Breast epithelium (tissue), 4 donors: ENCODE data around the gene PSME4. TPM values are rescaled to one million over a fixed set of nuclear protein-coding genes. Genes with fewer than 3 reads are reported as not detected.

Experiments used
- DNase-seq, 2 donors: peaks; one replicate each; pipeline ENCODE4 v3.0.0-alpha.2; 2019; ENCODE audit warnings: low spot score in 2 of 2
- H3K27ac ChIP-seq, 2 donors: fragments of 200-600 bp; sonication (generic) in 1 of 2; one replicate each; pipeline ENCODE4 v1.5.1; 2016 to 2019; ENCODE audit warnings: mild to moderate bottlenecking in 1 of 2
- H3K27me3 ChIP-seq, 2 donors: fragments of 200-600 bp; sonication (generic) in 1 of 2; one replicate each; pipeline versions ENCODE4 v1.5.1 to v1.6.0; 2017 to 2019; ENCODE audit warnings: control low read depth in 1 of 2, mild to moderate bottlenecking in 1 of 2
- H3K36me3 ChIP-seq: fragments of 200-600 bp; one replicate; pipeline ENCODE4 v1.5.1; 2019
- H3K4me1 ChIP-seq, 2 donors: fragments of 200-600 bp; sonication (generic); one replicate each; pipeline ENCODE4 v1.5.1; 2016 to 2019; ENCODE audit warnings: control low read depth in 1 of 2
- H3K4me3 ChIP-seq, 3 donors: fragments of 200-600 bp; sonication (generic); 1 replicate in 2 of 3; 2 replicates in 1 of 3; pipeline ENCODE4 v1.5.1; 2016 to 2019; ENCODE audit warnings: mild to moderate bottlenecking in 3 of 3, moderate library complexity in 2 of 3
- H3K9me3 ChIP-seq, 2 donors: fragments of 200-600 bp; sonication (generic) in 1 of 2; one replicate each; pipeline ENCODE4 v1.5.1; 2016 to 2019; ENCODE audit warnings: control low read depth in 1 of 2
- POLR2A ChIP-seq: fragments of 450-650 bp; IDR thresholded peaks from one replicate; pipeline ENCODE4 v1.6.1; 2016; ENCODE audit warnings: antibody characterized with exemption, mild to moderate bottlenecking, moderate library complexity
- POLR2AphosphoS5 ChIP-seq, 3 donors: sonication (generic); formaldehyde crosslinking; IDR thresholded peaks; one replicate each; pipeline ENCODE4 v1.6.1; 2017; ENCODE audit warnings: antibody characterized with exemption in 3 of 3
- intact Hi-C: fragments of 100-400 bp; cut with DNase I; formaldehyde crosslinking; loops from one replicate; pipeline ENCODE4 v1.15.1; 2023; ENCODE audit warnings: low total_unique reads
- total RNA-seq, 3 donors: library from RNA; depleted of rRNA; stranded (reverse); fragments of >200 nt; gene quantifications; one replicate each; pipeline ENCODE4 v1.1.0, GENCODE V29; 2016
- TF ChIP-seq, protein P1 (sequence below), 3 donors: fragments of 450-650 bp; IDR thresholded peaks; one replicate each; pipeline ENCODE4 v1.5.1; 2016 to 2017; ENCODE audit warnings: antibody characterized with exemption in 3 of 3, mild to moderate bottlenecking in 3 of 3, moderate library complexity in 3 of 3

PSME4 gene
- total RNA-seq, 3 donors from 2014 or later = 45.3 to 176 (median 75.1) TPM

GRCh38 chr2:53985646-53986045 lies 14.9 kb upstream of the PSME4 start:
- intact Hi-C loops = no loop called here
- no peaks in the 10 kb centered on the region for H3K4me1 ChIP-seq
- no peak overlapping the region for H3K4me3 ChIP-seq
- H3K36me3 ChIP-seq = no peaks in the 10 kb centered on the region
- no peaks in the 10 kb centered on the region for H3K27me3 ChIP-seq
- peak overlapping the region in 1 of 2 donors; percentile 69 for H3K27ac ChIP-seq
- H3K9me3 ChIP-seq = no peaks in the 10 kb centered on the region
- no peak for DNase-seq
- no peak for TF ChIP-seq POLR2AphosphoS5 (IDR thresholded peaks at IDR 0.05)
- TF ChIP-seq POLR2A = no peak
- TF ChIP-seq, protein P1, sequence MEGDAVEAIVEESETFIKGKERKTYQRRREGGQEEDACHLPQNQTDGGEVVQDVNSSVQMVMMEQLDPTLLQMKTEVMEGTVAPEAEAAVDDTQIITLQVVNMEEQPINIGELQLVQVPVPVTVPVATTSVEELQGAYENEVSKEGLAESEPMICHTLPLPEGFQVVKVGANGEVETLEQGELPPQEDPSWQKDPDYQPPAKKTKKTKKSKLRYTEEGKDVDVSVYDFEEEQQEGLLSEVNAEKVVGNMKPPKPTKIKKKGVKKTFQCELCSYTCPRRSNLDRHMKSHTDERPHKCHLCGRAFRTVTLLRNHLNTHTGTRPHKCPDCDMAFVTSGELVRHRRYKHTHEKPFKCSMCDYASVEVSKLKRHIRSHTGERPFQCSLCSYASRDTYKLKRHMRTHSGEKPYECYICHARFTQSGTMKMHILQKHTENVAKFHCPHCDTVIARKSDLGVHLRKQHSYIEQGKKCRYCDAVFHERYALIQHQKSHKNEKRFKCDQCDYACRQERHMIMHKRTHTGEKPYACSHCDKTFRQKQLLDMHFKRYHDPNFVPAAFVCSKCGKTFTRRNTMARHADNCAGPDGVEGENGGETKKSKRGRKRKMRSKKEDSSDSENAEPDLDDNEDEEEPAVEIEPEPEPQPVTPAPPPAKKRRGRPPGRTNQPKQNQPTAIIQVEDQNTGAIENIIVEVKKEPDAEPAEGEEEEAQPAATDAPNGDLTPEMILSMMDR (IDR thresholded peaks at IDR 0.05) = no peak

- Histone ChIP-seq H3K27me3 (no peaks in the 10 kb centered on the region), H3K9me3 (no peaks in the 10 kb centered on the region), H3K4me1 (no peaks in the 10 kb centered on the region), H3K4me3 (peak overlapping the region; percentile 77 to 98 (median 95)), H3K27ac (peak overlapping the region; percentile 96 to 98), H3K36me3 (no peaks in the 10 kb centered on the region)
- intact Hi-C loops = loop anchor here (5.0 kb wide), 1 partner anchor 183 kb away; the partner anchor contains the start of genes ASB3 and ERLEC1
- TF ChIP-seq POLR2A (no peak), POLR2AphosphoS5 (IDR thresholded peaks at IDR 0.05) (peak in 1 of 3 donors; percentile 41)
- TF ChIP-seq, protein P1 (IDR thresholded peaks at IDR 0.05) = no peak
- DNase-seq = peak; percentile 50 to 56
Observed at GRCh38 chr2:53969968-53970723, 647 bp downstream of the PSME4 start.

- TF ChIP-seq, protein P1 (IDR thresholded peaks at IDR 0.05) = no peak
- TF ChIP-seq POLR2AphosphoS5 (IDR thresholded peaks at IDR 0.05) (no peak), POLR2A (no peak)
- no peaks in the 10 kb centered on the region for H3K27me3 ChIP-seq
- intact Hi-C loops = no loop called here
- H3K4me3 ChIP-seq = peak overlapping the region; percentile 77 to 98 (median 95)
- no peaks in the 10 kb centered on the region for H3K36me3 ChIP-seq
- DNase-seq = no peak
- H3K27ac ChIP-seq = peak overlapping the region; percentile 96 to 98
- H3K9me3 ChIP-seq = no peaks in the 10 kb centered on the region
- H3K4me1 ChIP-seq = no peaks in the 10 kb centered on the region
Observed at GRCh38 chr2:53969285-53969967, 1.4 kb downstream of the PSME4 start.

DNA sequence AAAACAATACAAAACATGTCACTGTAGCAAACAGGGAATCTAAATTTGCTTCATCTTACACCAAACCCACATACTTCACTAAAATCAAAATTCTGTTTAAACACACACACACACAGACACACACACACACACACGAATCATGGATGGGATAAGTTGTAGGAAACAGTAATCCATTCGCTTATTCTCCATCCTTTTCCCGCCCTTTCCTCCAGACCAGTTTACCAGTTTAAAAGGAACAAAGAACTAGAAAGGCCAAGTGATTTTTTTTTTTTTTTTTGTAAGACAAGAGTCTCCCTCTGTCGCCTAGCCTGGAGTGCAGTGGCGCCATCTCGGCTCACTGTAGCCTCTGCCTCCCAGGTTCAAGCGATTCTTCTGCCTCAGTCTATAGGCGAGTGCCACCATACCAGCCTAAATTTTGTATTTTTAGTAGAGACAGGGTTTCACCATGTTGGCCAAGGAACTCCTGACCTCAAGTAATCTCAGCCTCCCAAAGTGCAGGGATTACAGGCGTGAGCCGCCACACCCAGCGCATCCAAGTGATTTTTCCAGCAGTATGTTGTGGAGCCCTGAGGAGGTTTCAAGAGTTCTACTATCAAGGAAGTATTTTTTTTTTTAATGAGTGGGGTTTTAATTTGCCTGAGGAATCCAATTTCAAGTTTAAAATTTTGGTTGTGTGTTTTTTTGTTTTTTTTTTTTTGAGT lies 5.7 kb downstream of the PSME4 start:
- TF ChIP-seq POLR2AphosphoS5 (IDR thresholded peaks at IDR 0.05) (no peak), POLR2A (no peak)
- TF ChIP-seq, protein P1 (IDR thresholded peaks at IDR 0.05) = no peak
- peak overlapping the region in 1 of 2 donors; percentile 50 for H3K27ac ChIP-seq
- H3K27me3 ChIP-seq = no peaks in the 10 kb centered on the region
- H3K36me3 ChIP-seq = no peaks in the 10 kb centered on the region
- H3K9me3 ChIP-seq = no peaks in the 10 kb centered on the region
- no peak for DNase-seq
- intact Hi-C loops = no loop called here
- peaks cover 0 to 6% of the 10 kb centered on the region in 2 donors for H3K4me1 ChIP-seq
- H3K4me3 ChIP-seq = no peak overlapping the region
